ENCODE measurements around the gene GNB1L.

Gene GNB1L

DNA sequence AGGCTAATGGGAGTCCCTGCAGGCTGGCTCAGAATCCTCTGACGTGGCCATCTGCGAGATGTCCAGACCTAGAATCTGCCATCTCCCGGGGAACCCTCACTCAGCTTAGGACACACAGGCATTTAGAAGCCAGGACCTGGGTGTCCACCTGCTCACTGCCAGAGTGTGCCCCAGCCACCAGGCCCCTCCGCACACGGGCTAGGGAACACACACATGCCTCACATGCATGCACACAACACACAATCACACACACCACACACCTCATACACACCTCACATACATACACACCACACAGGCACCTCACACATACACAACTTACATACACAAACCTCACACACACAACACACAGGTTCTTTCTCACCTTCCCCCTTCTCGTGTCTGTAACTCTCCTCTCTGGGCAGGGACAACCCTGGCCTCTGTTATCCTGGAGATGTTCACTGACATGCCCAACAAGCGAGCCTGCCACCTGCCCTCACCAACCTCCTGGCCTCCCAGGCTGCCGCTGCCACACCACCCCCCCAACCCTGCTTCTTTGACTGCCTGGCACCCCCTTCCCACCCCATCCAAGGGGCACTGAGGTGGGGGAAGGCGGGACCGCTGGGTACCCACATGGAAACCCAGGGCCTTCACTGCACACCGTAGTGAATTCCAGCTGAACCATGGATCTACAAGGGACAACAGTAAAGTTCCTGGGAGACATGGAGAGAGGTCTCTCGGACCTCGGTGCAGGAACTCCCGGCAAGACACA is 38.1 kb downstream of the GNB1L start:
- Mint-ChIP-seq H3K36me3 (peaks cover 6% of the 10 kb centered on the region), H3K4me3 (no peak overlapping the region), H3K27ac (peak overlapping the region; percentile 18), H3K9me3 (no peaks in the 10 kb centered on the region), H3K27me3 (no peaks in the 10 kb centered on the region), H3K4me1 (no peaks in the 10 kb centered on the region)
- DNase-seq (ENCODE audit: low spot score in 2 of 2), result no peak
- ATAC-seq (ENCODE audit: low read depth), result no peak

GRCh38 chr22:19815823-19816290 is 38.8 kb downstream of the GNB1L start:
- Mint-ChIP-seq H3K36me3 (peaks cover 6% of the 10 kb centered on the region), H3K27me3 (no peaks in the 10 kb centered on the region), H3K27ac (peak overlapping the region; percentile 18), H3K4me3 (no peak overlapping the region), H3K4me1 (no peaks in the 10 kb centered on the region), H3K9me3 (no peaks in the 10 kb centered on the region)
- ATAC-seq (ENCODE audit: low read depth) (no peak), DNase-seq (ENCODE audit: low spot score in 2 of 2) (no peak)

- Mint-ChIP-seq H3K27ac (no peak overlapping the region), H3K27me3 (no peaks in the 10 kb centered on the region), H3K4me3 (no peak overlapping the region), H3K4me1 (no peaks in the 10 kb centered on the region), H3K9me3 (no peaks in the 10 kb centered on the region), H3K36me3 (peaks cover 6% of the 10 kb centered on the region)
- ATAC-seq (ENCODE audit: low read depth) (no peak), DNase-seq (ENCODE audit: low spot score in 2 of 2) (no peak)
Observed at GRCh38 chr22:19815093-19815822, 39.4 kb downstream of the GNB1L start.

GRCh38 chr22:19814428-19814827 is 40.2 kb downstream of the GNB1L start:
- Mint-ChIP-seq H3K4me1 (no peaks in the 10 kb centered on the region), H3K36me3 (peaks cover 6% of the 10 kb centered on the region), H3K27ac (no peak overlapping the region), H3K27me3 (no peaks in the 10 kb centered on the region), H3K9me3 (no peaks in the 10 kb centered on the region), H3K4me3 (no peak overlapping the region)
- no peak for DNase-seq (ENCODE audit: low spot score in 2 of 2)
- ATAC-seq (ENCODE audit: low read depth), result no peak

DNA sequence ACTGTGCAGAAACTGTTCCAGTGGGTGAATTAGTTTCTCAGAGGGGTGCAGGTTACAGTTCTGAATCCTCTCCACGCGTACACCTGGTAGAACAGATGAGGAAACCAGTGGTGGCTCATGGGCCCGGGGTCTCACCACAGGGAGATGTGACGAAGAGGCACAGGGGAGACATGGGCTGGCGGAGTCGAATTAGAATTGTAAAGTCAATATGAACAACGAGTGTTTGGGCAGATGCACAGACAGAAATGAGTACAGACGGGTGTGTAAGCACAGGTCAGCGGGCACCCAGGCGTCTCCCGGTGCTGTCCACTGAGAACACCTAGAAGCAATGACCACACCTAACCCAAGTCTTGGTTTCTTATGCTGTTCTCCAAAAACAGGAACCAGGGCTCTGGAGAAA is 41.8 kb downstream of the GNB1L start:
- Mint-ChIP-seq H3K4me3 (no peak overlapping the region), H3K27me3 (no peaks in the 10 kb centered on the region), H3K4me1 (no peaks in the 10 kb centered on the region), H3K36me3 (peaks cover 6% of the 10 kb centered on the region), H3K27ac (no peak overlapping the region), H3K9me3 (no peaks in the 10 kb centered on the region)
- DNase-seq (ENCODE audit: low spot score in 2 of 2) (no peak), ATAC-seq (ENCODE audit: low read depth) (no peak)

DNA sequence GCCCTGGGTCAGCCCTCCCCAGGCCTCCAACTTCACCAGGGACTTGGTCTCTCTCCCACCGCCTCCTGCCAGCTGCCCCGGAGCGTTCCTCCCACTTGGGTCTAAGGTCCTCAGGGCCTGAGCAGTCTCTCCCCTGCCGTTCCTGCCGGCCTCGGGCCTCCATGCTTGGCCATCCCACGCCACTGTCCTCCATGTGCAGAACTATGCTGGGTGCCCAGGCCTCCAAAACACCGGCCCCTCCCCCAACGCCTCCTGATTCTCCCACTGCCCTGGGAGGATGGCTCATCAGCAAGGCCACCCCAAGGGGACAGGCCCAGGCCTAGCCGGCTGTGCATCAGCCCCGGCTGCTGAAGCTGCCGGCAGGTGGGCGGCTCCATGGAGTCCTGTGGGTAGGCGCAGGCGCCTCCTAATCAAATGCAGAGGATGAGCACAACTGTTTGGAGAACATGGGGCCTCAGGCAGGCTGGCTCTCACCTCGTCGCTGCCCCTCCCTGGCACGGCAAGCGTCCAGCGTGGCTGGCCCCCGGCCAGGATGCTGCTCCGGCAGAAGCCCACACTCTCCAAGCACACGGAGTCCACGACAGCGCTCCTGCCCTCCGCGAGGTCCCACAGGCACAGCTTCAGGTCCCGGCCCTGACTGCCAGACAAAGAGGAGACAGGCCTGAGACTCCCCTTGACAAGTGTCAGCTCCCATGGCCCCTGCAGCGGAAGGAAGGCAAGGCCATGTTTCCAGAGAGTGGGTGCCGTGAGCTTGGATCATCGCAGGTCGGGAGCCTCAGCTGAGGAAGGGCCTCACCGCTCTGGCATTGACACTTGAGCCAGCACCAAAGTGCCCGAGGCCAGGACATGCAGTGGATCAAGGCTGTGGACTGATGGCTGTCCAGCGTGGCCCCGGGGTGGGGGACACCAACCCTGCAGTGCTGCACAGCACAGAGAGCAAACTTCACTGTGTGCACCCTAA is 42.6 kb downstream of the GNB1L start:
- H3K9me3 Mint-ChIP-seq, result no peaks in the 10 kb centered on the region
- ATAC-seq (ENCODE audit: low read depth), result no peak
- no peak overlapping the region for H3K4me3 Mint-ChIP-seq
- H3K27me3 Mint-ChIP-seq, result no peaks in the 10 kb centered on the region
- H3K36me3 Mint-ChIP-seq, result peaks cover 6% of the 10 kb centered on the region
- no peak for DNase-seq (ENCODE audit: low spot score in 2 of 2)
- H3K4me1 Mint-ChIP-seq, result no peaks in the 10 kb centered on the region
- H3K27ac Mint-ChIP-seq, result no peak overlapping the region

DNA sequence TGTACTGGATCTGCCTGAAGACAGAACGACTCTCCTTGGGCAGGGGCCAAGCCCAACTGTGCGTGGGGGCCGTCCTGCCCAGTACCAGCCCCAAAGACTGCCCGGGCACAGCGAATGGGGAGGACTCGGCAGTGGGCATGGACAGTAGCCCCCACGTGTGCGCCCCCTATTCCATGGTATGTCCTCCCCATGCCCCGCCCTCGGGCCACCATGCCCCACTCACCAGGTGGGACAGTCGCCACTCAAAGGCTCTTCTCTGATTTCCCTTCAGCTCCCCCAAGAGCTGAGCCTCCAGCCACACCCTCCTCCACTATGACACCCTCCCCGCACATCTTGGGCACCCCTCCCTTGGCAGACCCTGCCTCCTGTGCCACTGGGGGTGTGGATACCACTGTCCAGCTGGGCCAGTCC is 43.5 kb downstream of the GNB1L start:
- no peak overlapping the region for H3K27ac Mint-ChIP-seq
- H3K4me1 Mint-ChIP-seq, result no peaks in the 10 kb centered on the region
- ATAC-seq (ENCODE audit: low read depth) (no peak), DNase-seq (ENCODE audit: low spot score in 2 of 2) (no peak)
- H3K4me3 Mint-ChIP-seq, result no peak overlapping the region
- no peaks in the 10 kb centered on the region for H3K9me3 Mint-ChIP-seq
- peaks cover 5% of the 10 kb centered on the region for H3K36me3 Mint-ChIP-seq
- no peaks in the 10 kb centered on the region for H3K27me3 Mint-ChIP-seq

- DNase-seq (ENCODE audit: low spot score in 2 of 2) (no peak), ATAC-seq (ENCODE audit: low read depth) (no peak)
- no peak overlapping the region for H3K27ac Mint-ChIP-seq
- H3K27me3 Mint-ChIP-seq, result no peaks in the 10 kb centered on the region
- H3K9me3 Mint-ChIP-seq, result no peaks in the 10 kb centered on the region
- H3K4me1 Mint-ChIP-seq, result no peaks in the 10 kb centered on the region
- no peak overlapping the region for H3K4me3 Mint-ChIP-seq
- H3K36me3 Mint-ChIP-seq, result peaks cover 5% of the 10 kb centered on the region
Observed at GRCh38 chr22:19810381-19811201, 44.1 kb downstream of the GNB1L start.

GRCh38 chr22:19809741-19810140 is 44.9 kb downstream of the GNB1L start:
- Mint-ChIP-seq H3K27ac (no peak overlapping the region), H3K36me3 (peaks cover 5% of the 10 kb centered on the region), H3K9me3 (no peaks in the 10 kb centered on the region), H3K27me3 (no peaks in the 10 kb centered on the region), H3K4me3 (no peak overlapping the region), H3K4me1 (no peaks in the 10 kb centered on the region)
- no peak for ATAC-seq (ENCODE audit: low read depth)
- no peak for DNase-seq (ENCODE audit: low spot score in 2 of 2)

GRCh38 chr22:19808873-19809478 is 45.7 kb downstream of the GNB1L start:
- no peaks in the 10 kb centered on the region for H3K4me1 Mint-ChIP-seq
- H3K9me3 Mint-ChIP-seq, result no peaks in the 10 kb centered on the region
- no peak for DNase-seq (ENCODE audit: low spot score in 2 of 2)
- no peak overlapping the region for H3K4me3 Mint-ChIP-seq
- no peak overlapping the region for H3K27ac Mint-ChIP-seq
- H3K27me3 Mint-ChIP-seq, result no peaks in the 10 kb centered on the region
- H3K36me3 Mint-ChIP-seq, result peaks cover 5% of the 10 kb centered on the region
- ATAC-seq (ENCODE audit: low read depth), result no peak

DNA sequence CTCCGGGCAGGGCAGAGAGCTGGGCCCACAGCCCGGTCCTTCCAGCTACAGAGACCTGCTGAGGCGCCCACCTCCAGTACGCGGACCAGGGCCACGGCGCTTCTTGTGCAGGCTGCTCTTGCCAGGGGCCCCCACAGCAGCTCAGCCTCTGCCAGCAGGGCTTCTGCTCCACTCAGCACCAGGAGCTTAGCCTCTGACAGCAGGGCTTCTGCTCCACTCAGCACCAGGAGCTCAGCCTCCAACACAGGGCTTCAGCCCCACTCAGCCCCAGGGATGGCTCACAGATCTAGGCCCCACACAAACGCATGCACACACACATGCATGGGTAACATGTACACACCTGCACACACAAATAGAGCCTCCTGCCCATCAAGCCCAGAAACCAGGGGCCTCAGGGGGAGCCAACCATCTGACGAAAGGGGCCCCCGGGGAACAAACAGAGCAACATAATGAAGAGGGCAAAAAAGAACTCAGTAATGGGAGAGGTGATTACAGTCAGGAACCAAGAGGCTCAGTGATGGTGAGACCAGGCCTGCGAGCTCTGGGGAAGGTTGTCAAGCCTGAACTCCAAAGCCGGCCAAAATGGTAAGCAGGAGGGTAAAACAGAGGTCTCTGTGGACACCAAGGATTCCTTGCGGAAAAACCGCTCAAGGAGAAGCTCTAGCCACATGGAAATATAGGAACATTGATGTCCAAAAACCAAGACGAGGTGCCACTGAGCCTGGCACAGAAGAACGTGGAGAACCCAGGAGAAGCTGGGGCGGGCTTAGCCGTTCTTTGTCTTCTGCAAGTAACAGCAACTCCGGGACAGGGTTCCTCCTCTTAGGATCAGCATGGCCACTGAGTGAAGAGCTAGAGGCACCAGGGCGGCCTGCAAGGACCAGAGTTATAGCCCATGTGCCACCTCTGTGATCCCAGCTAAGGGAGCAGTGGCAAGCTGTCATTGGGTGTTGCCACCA is 46.5 kb downstream of the GNB1L start:
- H3K9me3 Mint-ChIP-seq, result no peaks in the 10 kb centered on the region
- DNase-seq (ENCODE audit: low spot score in 2 of 2) (no peak), ATAC-seq (ENCODE audit: low read depth) (no peak)
- H3K36me3 Mint-ChIP-seq, result peaks cover 5% of the 10 kb centered on the region
- no peak overlapping the region for H3K4me3 Mint-ChIP-seq
- no peaks in the 10 kb centered on the region for H3K27me3 Mint-ChIP-seq
- H3K27ac Mint-ChIP-seq, result no peak overlapping the region
- H3K4me1 Mint-ChIP-seq, result no peaks in the 10 kb centered on the region

- Mint-ChIP-seq H3K4me3 (no peak overlapping the region), H3K36me3 (peaks cover 2% of the 10 kb centered on the region), H3K27me3 (no peaks in the 10 kb centered on the region), H3K4me1 (no peaks in the 10 kb centered on the region), H3K27ac (no peak overlapping the region), H3K9me3 (no peaks in the 10 kb centered on the region)
- no peak for DNase-seq (ENCODE audit: low spot score in 2 of 2)
- no peak for ATAC-seq (ENCODE audit: low read depth)
Observed at GRCh38 chr22:19807161-19807913, 47.3 kb downstream of the GNB1L start.

Measured in memory B cell (primary cell).